ENCODE measurements around the gene CCDC97. TPM values are rescaled to one million over a fixed set of nuclear protein-coding genes. Genes with fewer than 3 reads are reported as not detected.

CCDC97 gene
- total RNA-seq, 2 experiments from 2014 or later: 15.0 to 36.6 TPM

DNA sequence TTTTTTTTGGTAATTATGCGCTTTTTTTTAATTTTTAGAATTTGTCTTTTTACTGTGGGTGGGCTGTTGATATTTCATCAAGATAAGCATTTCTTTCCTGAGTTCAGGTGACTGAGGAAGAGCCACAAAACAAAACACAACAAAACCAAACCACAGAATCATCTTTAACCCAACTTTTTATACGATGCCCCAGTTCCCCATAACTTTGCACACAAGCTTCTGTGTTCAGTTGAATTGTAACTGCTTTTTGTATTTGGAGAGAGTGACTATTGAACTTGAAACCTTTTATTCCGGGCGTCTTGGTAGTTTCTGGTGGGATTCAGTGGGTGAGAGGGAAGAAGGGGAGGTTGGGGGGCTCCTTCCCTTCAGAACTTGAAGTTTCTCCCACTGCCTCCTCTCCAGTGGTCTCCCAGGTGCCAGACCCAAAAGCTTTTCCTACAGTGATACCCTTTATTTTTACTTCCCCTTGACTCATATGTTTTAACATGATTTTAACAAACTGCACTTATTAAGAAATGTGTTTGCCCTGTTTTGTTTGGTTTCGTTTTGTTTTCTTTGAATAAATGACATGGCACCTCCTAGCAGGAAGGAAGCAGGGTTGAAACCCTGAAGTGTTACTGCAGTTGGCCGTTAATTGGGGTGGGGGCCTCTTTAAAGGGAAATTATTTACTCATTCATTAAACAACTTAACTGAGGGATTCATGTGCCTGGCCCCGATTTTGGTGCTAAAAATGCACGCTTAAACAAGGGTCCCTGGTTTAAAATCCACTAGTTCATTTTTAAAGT is 2.7 kb upstream of the CCDC97 start:
- intact Hi-C loops (cut with micrococcal nuclease; ENCODE audit: unreplicated experiment): no loop called here
- Histone ChIP-seq H3K4me1 (ENCODE audit: insufficient read depth, low read length, poor library complexity, severe bottlenecking) (peaks cover 44% of the 10 kb centered on the region), H4K20me1 (ENCODE audit: insufficient read depth, low read length) (no peaks in the 10 kb centered on the region), H3K4me3 (ENCODE audit: low read depth, low read length, poor library complexity, severe bottlenecking) (no peak overlapping the region), H3K36me3 (ENCODE audit: insufficient read depth, low read length) (peaks cover 76% of the 10 kb centered on the region), H2AFZ (ENCODE audit: low read length) (no peak overlapping the region), H3K9me3 (ENCODE audit: low read length) (no peaks in the 10 kb centered on the region), H3K79me2 (ENCODE audit: insufficient read depth, low read depth, low read length) (peaks cover 18% of the 10 kb centered on the region), H3K9me2 (ENCODE audit: insufficient read depth, low read length) (no peaks in the 10 kb centered on the region), H3K27ac (ENCODE audit: low read depth, low read length, poor library complexity, severe bottlenecking) (peak overlapping the region; percentile 68), H3K4me2 (ENCODE audit: low read length) (peak overlapping the region; percentile 99; the same call in 1 of the 2 replicates)
- BruUV-seq (replicated peaks): TSS peak; percentile 87
- POLR2A ChIA-PET: no interaction called here
- CTCF ChIA-PET (ENCODE audit: unreplicated experiment): no interaction called here
- no peak for DNase-seq (ENCODE audit: low spot score)
- no peak for TF ChIP-seq EZH2phosphoT487 (IDR thresholded peaks at IDR 0.05; ENCODE audit: borderline replicate concordance, low read depth, low read length)
- TF ChIP-seq CTCF (conservative IDR thresholded peaks at IDR 0.05; ENCODE audit: low read length): no peak

DNA sequence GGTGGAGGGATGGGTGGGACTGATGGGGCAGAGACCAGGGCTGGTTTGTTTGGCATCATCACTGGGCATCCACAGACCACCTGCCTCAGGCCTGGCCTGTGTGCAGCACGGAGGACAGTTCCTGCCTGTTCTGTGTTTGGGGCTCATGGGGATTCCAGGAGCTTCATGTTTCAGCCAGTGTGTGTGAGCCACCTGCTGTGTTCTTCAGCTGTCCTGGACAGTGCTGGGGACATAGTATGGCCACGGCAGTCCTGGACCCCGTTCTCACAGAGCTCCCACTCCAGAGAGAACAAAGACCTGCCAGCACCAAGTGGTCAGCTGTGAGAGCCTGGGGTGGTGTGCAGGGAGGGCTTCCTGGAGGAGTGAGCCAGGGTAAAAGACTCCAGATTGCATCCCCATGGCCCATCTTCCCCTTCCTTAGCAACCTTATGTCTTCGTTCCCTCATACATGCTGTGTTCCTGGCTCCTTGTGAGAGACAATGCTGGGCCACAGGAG is 2.0 kb upstream of the CCDC97 start:
- Histone ChIP-seq H2AFZ (ENCODE audit: low read length) (no peak overlapping the region), H3K36me3 (ENCODE audit: insufficient read depth, low read length) (peaks cover 76% of the 10 kb centered on the region), H3K9me3 (ENCODE audit: low read length) (no peaks in the 10 kb centered on the region), H3K9me2 (ENCODE audit: insufficient read depth, low read length) (no peaks in the 10 kb centered on the region), H3K27ac (ENCODE audit: low read depth, low read length, poor library complexity, severe bottlenecking) (peak overlapping the region; percentile 68), H3K4me3 (ENCODE audit: low read depth, low read length, poor library complexity, severe bottlenecking) (no peak overlapping the region), H4K20me1 (ENCODE audit: insufficient read depth, low read length) (no peaks in the 10 kb centered on the region), H3K79me2 (ENCODE audit: insufficient read depth, low read depth, low read length) (peaks cover 18% of the 10 kb centered on the region), H3K4me1 (ENCODE audit: insufficient read depth, low read length, poor library complexity, severe bottlenecking) (peaks cover 44% of the 10 kb centered on the region), H3K4me2 (ENCODE audit: low read length) (peak overlapping the region; percentile 99)
- no peak for DNase-seq (ENCODE audit: low spot score)
- BruUV-seq (replicated peaks): no TSS peak
- CTCF ChIA-PET (ENCODE audit: unreplicated experiment): interaction anchor here (1.0 kb wide), 1 partner anchor 10 kb away, joined by 5 read pairs; no protein-coding TSS in a partner anchor
- no peak for TF ChIP-seq EZH2phosphoT487 (IDR thresholded peaks at IDR 0.05; ENCODE audit: borderline replicate concordance, low read depth, low read length)
- TF ChIP-seq CTCF (conservative IDR thresholded peaks at IDR 0.05; ENCODE audit: low read length): no peak
- intact Hi-C loops (cut with micrococcal nuclease; ENCODE audit: unreplicated experiment): loop anchor here (1.0 kb wide), 1 partner anchor 104 kb away; no protein-coding TSS in a partner anchor
- POLR2A ChIA-PET: interaction anchor here (0.6 kb wide), 1 partner anchor 145 kb away, joined by 6 read pairs; no protein-coding TSS in a partner anchor
